Measurements from ENCODE around the gene SLC30A10. TPM values are rescaled to one million over a fixed set of nuclear protein-coding genes. Genes with fewer than 3 reads are reported as not detected.

SLC30A10 gene
- total and polyA plus RNA-seq, 2 of the 13 experiments (the other 11 are each of a cell fraction or from before 2014, with no cell fraction given), result 20.9 to 30.2 TPM

DNA sequence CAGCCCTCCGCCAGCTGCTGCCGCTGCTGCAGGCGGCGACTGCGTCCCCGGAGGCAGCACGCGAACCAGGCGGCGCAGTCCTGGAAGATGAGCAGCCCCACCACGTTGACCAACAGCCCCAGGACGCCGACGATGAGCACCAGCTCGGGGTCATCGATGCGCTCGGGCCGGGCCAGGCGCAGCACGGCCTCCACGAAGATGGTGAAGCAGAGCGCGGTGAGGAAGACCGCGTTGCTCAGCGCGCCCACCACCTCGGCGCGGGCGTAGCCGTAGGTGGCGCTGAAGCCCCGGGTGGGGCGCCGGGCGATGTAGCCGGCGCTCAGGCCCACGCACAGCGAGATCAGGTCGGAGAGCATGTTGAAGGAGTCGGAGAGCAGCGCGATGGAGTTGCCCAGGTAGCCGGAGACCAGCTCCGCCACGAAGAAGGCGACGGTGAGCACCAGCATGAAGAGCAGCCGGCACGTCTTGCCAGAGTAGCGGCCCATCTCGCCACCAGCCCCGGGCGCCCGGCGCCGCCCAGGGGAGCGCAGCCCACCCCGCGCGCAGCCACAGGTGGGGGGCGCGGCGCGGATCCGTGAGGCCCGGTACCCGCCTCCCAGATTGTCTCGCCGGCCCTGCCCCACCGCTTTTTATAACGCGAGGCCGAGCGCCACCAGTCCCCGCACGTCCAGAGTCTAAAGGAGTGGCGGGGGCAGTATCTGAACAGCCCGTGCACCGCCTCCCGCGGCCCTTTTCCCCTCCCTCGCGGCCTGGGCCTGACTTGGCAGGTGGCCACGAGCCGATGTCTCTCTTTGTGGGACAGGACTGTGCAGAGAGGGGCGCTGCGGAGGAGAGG lies at the start of gene SLC30A10 (continued):
- TF ChIP-seq, protein P1, sequence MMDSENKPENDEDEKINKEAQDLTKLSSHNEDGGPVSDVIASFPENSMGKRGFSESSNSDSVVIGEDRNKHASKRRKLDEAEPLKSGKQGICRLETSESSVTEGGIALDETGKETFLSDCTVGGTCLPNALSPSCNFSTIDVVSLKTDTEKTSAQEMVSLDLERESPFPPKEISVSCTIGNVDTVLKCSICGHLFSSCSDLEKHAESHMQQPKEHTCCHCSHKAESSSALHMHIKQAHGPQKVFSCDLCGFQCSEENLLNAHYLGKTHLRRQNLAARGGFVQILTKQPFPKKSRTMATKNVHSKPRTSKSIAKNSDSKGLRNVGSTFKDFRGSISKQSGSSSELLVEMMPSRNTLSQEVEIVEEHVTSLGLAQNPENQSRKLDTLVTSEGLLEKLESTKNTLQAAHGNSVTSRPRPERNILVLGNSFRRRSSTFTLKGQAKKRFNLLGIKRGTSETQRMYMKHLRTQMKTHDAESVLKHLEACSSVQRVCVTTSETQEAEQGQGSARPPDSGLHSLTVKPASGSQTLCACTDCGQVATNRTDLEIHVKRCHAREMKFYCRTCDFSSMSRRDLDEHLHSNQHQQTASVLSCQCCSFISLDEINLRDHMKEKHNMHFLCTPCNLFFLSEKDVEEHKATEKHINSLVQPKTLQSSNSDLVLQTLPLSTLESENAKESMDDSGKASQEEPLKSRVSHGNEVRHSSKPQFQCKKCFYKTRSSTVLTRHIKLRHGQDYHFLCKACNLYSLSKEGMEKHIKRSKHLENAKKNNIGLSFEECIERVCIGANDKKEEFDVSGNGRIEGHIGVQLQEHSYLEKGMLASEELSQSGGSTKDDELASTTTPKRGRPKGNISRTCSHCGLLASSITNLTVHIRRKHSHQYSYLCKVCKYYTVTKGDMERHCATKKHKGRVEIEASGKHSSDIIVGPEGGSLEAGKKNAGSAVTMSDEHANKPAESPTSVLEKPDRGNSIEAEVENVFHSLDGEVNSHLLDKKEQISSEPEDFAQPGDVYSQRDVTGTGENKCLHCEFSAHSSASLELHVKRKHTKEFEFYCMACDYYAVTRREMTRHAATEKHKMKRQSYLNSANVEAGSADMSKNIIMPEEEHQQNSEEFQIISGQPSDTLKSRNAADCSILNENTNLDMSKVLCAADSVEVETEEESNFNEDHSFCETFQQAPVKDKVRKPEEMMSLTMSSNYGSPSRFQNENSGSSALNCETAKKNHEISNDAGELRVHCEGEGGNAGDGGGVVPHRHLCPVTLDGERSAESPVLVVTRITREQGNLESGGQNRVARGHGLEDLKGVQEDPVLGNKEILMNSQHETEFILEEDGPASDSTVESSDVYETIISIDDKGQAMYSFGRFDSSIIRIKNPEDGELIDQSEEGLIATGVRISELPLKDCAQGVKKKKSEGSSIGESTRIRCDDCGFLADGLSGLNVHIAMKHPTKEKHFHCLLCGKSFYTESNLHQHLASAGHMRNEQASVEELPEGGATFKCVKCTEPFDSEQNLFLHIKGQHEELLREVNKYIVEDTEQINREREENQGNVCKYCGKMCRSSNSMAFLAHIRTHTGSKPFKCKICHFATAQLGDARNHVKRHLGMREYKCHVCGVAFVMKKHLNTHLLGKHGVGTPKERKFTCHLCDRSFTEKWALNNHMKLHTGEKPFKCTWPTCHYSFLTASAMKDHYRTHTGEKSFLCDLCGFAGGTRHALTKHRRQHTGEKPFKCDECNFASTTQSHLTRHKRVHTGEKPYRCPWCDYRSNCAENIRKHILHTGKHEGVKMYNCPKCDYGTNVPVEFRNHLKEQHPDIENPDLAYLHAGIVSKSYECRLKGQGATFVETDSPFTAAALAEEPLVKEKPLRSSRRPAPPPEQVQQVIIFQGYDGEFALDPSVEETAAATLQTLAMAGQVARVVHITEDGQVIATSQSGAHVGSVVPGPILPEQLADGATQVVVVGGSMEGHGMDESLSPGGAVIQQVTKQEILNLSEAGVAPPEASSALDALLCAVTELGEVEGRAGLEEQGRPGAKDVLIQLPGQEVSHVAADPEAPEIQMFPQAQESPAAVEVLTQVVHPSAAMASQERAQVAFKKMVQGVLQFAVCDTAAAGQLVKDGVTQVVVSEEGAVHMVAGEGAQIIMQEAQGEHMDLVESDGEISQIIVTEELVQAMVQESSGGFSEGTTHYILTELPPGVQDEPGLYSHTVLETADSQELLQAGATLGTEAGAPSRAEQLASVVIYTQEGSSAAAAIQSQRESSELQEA (CRISPR knock-in tag; IDR thresholded peaks at IDR 0.05; ENCODE audit: not compliant biosample characterization), result no peak
- TF ChIP-seq MYNN (CRISPR knock-in tag; IDR thresholded peaks at IDR 0.05; ENCODE audit: low read depth), result no peak
- TF ChIP-seq ZFAT (CRISPR knock-in tag; conservative IDR thresholded peaks at IDR 0.05), result no peak
- TF ChIP-seq, protein P2, sequence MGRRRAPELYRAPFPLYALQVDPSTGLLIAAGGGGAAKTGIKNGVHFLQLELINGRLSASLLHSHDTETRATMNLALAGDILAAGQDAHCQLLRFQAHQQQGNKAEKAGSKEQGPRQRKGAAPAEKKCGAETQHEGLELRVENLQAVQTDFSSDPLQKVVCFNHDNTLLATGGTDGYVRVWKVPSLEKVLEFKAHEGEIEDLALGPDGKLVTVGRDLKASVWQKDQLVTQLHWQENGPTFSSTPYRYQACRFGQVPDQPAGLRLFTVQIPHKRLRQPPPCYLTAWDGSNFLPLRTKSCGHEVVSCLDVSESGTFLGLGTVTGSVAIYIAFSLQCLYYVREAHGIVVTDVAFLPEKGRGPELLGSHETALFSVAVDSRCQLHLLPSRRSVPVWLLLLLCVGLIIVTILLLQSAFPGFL (CRISPR knock-in tag; IDR thresholded peaks at IDR 0.05), result no peak
- TF ChIP-seq, protein P3, sequence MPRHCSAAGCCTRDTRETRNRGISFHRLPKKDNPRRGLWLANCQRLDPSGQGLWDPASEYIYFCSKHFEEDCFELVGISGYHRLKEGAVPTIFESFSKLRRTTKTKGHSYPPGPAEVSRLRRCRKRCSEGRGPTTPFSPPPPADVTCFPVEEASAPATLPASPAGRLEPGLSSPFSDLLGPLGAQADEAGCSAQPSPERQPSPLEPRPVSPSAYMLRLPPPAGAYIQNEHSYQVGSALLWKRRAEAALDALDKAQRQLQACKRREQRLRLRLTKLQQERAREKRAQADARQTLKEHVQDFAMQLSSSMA (CRISPR knock-in tag; IDR thresholded peaks at IDR 0.05), result no peak; the same call in 1 of the 2 replicates
- TF ChIP-seq FOXJ3 (CRISPR knock-in tag; IDR thresholded peaks at IDR 0.05; ENCODE audit: borderline replicate concordance), result 0 out of 2 replicates have a peak, but pooled peaks have one; percentile 19
- TF ChIP-seq DNMT3B (CRISPR knock-in tag; conservative IDR thresholded peaks at IDR 0.05), result 0 out of 2 replicates have a peak, but pooled peaks have one; percentile 34
- TF ChIP-seq ZSCAN20 (CRISPR knock-in tag; IDR thresholded peaks at IDR 0.05; ENCODE audit: borderline replicate concordance), result 0 out of 2 replicates have a peak, but pooled peaks have one; percentile 64
- TF ChIP-seq, protein P4, sequence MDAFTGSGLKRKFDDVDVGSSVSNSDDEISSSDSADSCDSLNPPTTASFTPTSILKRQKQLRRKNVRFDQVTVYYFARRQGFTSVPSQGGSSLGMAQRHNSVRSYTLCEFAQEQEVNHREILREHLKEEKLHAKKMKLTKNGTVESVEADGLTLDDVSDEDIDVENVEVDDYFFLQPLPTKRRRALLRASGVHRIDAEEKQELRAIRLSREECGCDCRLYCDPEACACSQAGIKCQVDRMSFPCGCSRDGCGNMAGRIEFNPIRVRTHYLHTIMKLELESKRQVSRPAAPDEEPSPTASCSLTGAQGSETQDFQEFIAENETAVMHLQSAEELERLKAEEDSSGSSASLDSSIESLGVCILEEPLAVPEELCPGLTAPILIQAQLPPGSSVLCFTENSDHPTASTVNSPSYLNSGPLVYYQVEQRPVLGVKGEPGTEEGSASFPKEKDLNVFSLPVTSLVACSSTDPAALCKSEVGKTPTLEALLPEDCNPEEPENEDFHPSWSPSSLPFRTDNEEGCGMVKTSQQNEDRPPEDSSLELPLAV (CRISPR knock-in tag; conservative IDR thresholded peaks at IDR 0.05; ENCODE audit: low read depth), result no peak; the same call in 1 of the 2 replicates
- TF ChIP-seq, protein P5, sequence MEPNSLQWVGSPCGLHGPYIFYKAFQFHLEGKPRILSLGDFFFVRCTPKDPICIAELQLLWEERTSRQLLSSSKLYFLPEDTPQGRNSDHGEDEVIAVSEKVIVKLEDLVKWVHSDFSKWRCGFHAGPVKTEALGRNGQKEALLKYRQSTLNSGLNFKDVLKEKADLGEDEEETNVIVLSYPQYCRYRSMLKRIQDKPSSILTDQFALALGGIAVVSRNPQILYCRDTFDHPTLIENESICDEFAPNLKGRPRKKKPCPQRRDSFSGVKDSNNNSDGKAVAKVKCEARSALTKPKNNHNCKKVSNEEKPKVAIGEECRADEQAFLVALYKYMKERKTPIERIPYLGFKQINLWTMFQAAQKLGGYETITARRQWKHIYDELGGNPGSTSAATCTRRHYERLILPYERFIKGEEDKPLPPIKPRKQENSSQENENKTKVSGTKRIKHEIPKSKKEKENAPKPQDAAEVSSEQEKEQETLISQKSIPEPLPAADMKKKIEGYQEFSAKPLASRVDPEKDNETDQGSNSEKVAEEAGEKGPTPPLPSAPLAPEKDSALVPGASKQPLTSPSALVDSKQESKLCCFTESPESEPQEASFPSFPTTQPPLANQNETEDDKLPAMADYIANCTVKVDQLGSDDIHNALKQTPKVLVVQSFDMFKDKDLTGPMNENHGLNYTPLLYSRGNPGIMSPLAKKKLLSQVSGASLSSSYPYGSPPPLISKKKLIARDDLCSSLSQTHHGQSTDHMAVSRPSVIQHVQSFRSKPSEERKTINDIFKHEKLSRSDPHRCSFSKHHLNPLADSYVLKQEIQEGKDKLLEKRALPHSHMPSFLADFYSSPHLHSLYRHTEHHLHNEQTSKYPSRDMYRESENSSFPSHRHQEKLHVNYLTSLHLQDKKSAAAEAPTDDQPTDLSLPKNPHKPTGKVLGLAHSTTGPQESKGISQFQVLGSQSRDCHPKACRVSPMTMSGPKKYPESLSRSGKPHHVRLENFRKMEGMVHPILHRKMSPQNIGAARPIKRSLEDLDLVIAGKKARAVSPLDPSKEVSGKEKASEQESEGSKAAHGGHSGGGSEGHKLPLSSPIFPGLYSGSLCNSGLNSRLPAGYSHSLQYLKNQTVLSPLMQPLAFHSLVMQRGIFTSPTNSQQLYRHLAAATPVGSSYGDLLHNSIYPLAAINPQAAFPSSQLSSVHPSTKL (CRISPR knock-in tag; IDR thresholded peaks at IDR 0.05), result peak; percentile 33; the same call in 1 of the 2 replicates
